Measurements from ENCODE around the gene SKI. TPM values are rescaled to one million over a fixed set of nuclear protein-coding genes. Genes with fewer than 3 reads are reported as not detected.

The SKI gene
- total and polyA plus RNA-seq, 7 donors = 7.7 to 32.1 (median 21.4) TPM

- no peaks in the 10 kb centered on the region for H3K9me3 ChIP-seq
- no peak overlapping the region for H3K27ac ChIP-seq
- no peak for ATAC-seq
- peaks cover 0 to 2% of the 10 kb centered on the region in 2 donors for H3K36me3 ChIP-seq (ENCODE audit: insufficient read depth in 1 of 2, low read depth in 1 of 2)
- no peak overlapping the region for H3K4me3 ChIP-seq
- H3K27me3 ChIP-seq (ENCODE audit: insufficient read depth in 3 of 3, low read length in 2 of 3) = no peaks in the 10 kb centered on the region
- H3K4me1 ChIP-seq = peaks cover 30% of the 10 kb centered on the region
- no peak for TF ChIP-seq CTCF (IDR thresholded peaks at IDR 0.05)
- 85 to 88% (median 87%) methylated on average over 16 of the region's 16 CpGs for WGBS, 3 donors
- DNase-seq = no peak
- intact Hi-C loops (cut with DNase I) = loop anchor here in 1 of 2 donors (5.0 kb wide), 1 partner anchor 339 kb away; the partner anchor contains the start of gene PANK4
Measured at GRCh38 chr1:2188336-2188735, 39.8 kb upstream of the SKI start.

- TF ChIP-seq CTCF (IDR thresholded peaks at IDR 0.05) = no peak
- Histone ChIP-seq H3K36me3 (ENCODE audit: insufficient read depth in 1 of 2, low read depth in 1 of 2) (peaks cover 0 to 2% of the 10 kb centered on the region in 2 donors), H3K9me3 (no peaks in the 10 kb centered on the region), H3K4me3 (peak overlapping the region; percentile 72), H3K4me1 (peaks cover 37% of the 10 kb centered on the region), H3K27me3 (ENCODE audit: insufficient read depth in 3 of 3, low read length in 2 of 3) (no peaks in the 10 kb centered on the region), H3K27ac (peak overlapping the region; percentile 93)
- intact Hi-C loops (cut with DNase I) = loop anchor here (5.0 kb wide), 2 partner anchors 338 to 343 kb away; partner anchors contain the start of genes HES5 (in 1 of the 2) and PANK4 (in 1 of the 2)
- 4 to 7% (median 6%) methylated on average over 53 to 65 of the region's 65 CpGs for WGBS, 3 donors
- DNase-seq (peak; percentile 89 to 99), ATAC-seq (peak; percentile 92 to 97 (median 96))
Measured at GRCh38 chr1:2189459-2190425, 38.4 kb upstream of the SKI start.

- ATAC-seq (peak in 3 of 4 donors; percentile 7 to 39 (median 18)), DNase-seq (no peak)
- Histone ChIP-seq H3K27me3 (ENCODE audit: insufficient read depth in 3 of 3, low read length in 2 of 3) (no peaks in the 10 kb centered on the region), H3K9me3 (no peaks in the 10 kb centered on the region), H3K27ac (peak overlapping the region; percentile 93), H3K36me3 (ENCODE audit: insufficient read depth in 1 of 2, low read depth in 1 of 2) (peaks cover 0 to 2% of the 10 kb centered on the region in 2 donors), H3K4me1 (peaks cover 40% of the 10 kb centered on the region), H3K4me3 (peak overlapping the region; percentile 72)
- intact Hi-C loops (cut with DNase I) = loop anchor here in 1 of 2 donors (5.0 kb wide), 1 partner anchor 342 kb away; the partner anchor contains the start of gene HES5
- no peak for TF ChIP-seq CTCF (IDR thresholded peaks at IDR 0.05)
- 31 to 46% (median 33%) methylated on average over 18 to 19 of the region's 19 CpGs for WGBS, 3 donors
Measured at GRCh38 chr1:2190491-2190976, 37.6 kb upstream of the SKI start.

- Histone ChIP-seq H3K36me3 (ENCODE audit: insufficient read depth in 1 of 2, low read depth in 1 of 2) (peaks cover 0 to 2% of the 10 kb centered on the region in 2 donors), H3K4me1 (peaks cover 43% of the 10 kb centered on the region), H3K27me3 (ENCODE audit: insufficient read depth in 3 of 3, low read length in 2 of 3) (no peaks in the 10 kb centered on the region), H3K4me3 (peak overlapping the region; percentile 9), H3K9me3 (no peaks in the 10 kb centered on the region), H3K27ac (peak overlapping the region; percentile 93)
- 60 to 69% (median 63%) methylated on average over 30 of the region's 30 CpGs for WGBS, 3 donors
- no peak for TF ChIP-seq CTCF (IDR thresholded peaks at IDR 0.05)
- ATAC-seq (no peak), DNase-seq (no peak)
- intact Hi-C loops (cut with DNase I) = loop anchor here in 1 of 2 donors (5.0 kb wide), 1 partner anchor 340 kb away; the partner anchor contains the start of gene HES5
Measured at GRCh38 chr1:2192031-2192995, 35.8 kb upstream of the SKI start.
